GM12873 (cell line): ENCODE results near the gene CPEB1.

ENCODE experiments used
- CTCF ChIP-seq: IDR thresholded peaks from 2 replicates; pipeline ENCODE4 v1.5.1; 2012; ENCODE audit warnings: low read depth, mild to moderate bottlenecking, moderate library complexity, low read length, control low read depth; ENCODE audit not compliant: insufficient read depth; ENCODE audit errors: missing control alignments

CPEB1 gene

GRCh38 chr15:82543160-82543559 lies 104.0 kb downstream of the CPEB1 start:
- no peak for TF ChIP-seq CTCF

GRCh38 chr15:82540984-82541431 lies 106.2 kb downstream of the CPEB1 start:
- no peak for TF ChIP-seq CTCF

DNA sequence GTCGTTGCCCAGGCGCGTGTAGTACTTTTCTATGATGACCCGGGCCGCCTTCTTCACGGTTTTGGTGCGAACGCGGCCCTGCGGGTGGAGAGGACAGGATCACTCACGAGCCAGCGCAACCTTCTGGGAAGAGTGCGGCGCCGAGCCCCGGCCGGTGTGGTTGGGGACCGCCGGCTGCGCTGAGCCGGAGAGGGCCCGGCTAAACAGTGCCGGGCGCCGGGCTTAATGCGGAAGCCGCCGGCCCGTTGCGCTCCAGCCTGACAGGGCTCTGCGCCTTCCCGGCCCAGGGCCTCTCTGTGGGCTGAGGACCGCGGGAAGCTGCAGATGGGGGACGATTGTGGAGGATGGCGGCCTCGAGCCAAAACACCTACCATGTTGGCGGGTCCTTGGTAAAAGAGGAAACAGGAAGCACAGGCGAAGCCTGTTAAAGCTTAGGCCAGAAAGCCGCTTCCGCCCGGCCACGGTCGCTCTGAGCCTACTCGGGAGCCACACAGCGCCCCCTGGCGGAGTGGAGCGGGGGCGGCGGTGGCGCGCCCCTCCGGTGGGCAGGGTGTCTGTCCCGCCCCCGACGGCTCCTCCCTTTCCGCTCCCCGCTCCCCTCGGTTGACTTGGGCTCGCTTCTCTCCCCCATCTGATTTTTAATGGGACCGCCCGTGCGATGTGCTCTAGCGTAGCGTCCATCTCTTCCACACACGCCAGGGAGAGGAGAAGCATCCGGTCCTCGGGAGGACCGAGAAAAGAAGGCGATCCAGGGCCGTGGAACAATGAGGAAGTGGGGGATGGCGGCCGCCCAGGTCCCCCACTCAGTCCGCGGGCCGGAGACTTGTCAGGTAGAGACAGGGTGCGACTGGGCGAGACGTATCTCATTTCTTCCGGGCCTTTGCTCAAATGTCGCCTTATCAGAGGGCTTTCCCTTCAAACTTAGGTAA lies 106.8 kb downstream of the CPEB1 start, which contains the start of gene RPS17:
Gene RPS17, minus strand, starts transcription at position 403 of the 929 bp plus-strand sequence. Its CDS starts 29 bp downstream, at position 374.
- TF ChIP-seq CTCF = peak; percentile 95

- TF ChIP-seq CTCF = no peak
Observed at GRCh38 chr15:82539691-82540054, 107.5 kb downstream of the CPEB1 start.

- TF ChIP-seq CTCF = no peak
Observed at GRCh38 chr15:82538961-82539690, 108.0 kb downstream of the CPEB1 start.

DNA sequence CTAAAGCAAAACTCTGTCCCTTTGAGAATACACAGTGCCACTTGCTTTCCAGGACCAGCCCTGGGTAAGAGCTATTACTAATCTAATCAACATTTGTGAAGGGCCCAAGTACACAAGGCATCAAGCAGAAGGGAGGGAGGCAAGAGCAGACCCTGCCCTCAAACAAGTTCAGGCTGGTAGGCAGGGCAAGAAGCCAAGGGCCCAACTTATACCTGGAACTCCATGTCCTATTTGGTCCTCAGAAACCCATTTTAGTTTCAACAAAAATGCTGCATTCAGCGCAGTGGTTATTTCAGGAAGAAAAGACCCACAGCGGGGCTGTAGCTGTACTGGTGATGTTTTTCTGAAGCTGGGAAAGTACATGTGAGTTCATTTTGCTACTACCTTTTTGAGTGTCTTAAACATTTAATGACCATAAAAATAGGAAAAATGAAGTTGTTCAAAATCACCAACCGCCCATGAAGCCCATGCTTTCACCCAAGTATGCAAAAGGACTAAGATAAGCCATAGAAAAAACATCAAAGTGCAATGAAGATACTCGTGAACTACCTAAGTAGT lies 109.7 kb downstream of the CPEB1 start:
- TF ChIP-seq CTCF = no peak
